Esophagus squamous epithelium (tissue), 5 donors: ENCODE measurements around the gene ANKRD34C. TPM values are rescaled to one million over a fixed set of nuclear protein-coding genes. Genes with fewer than 3 reads are reported as not detected.
A peak's percentile ranks its signal among the peaks of the same experiment; 100 is the strongest.

Experiments
- DNase-seq: peaks from one replicate; lab custom pipeline; 2025; lab: John Stamatoyannopoulos, UW
- H3K27ac ChIP-seq, 4 donors: fragments of 200-600 bp; sonication (generic); one replicate each; pipeline ENCODE4 v1.5.1; 2016 to 2019; ENCODE audit warnings: mild to moderate bottlenecking in 1 of 4
- H3K27me3 ChIP-seq, 4 donors: fragments of 200-600 bp; sonication (generic); 1 replicate in 3 of 4; 2 replicates in 1 of 4; pipeline versions ENCODE4 v1.5.1 to v1.6.0; 2017 to 2021; ENCODE audit warnings: antibody characterized with exemption in 1 of 4
- H3K36me3 ChIP-seq, 3 donors: fragments of 200-600 bp; sonication (generic); one replicate each; pipeline ENCODE4 v1.5.1; 2016 to 2019
- H3K4me1 ChIP-seq, 3 donors: fragments of 200-600 bp; sonication (generic); one replicate each; pipeline ENCODE4 v1.5.1; 2017 to 2019
- H3K4me3 ChIP-seq, 4 donors: fragments of 200-600 bp; sonication (generic); 1 replicate in 3 of 4; 2 replicates in 1 of 4; pipeline ENCODE4 v1.5.1; 2016 to 2019; ENCODE audit warnings: mild to moderate bottlenecking in 2 of 4, moderate library complexity in 1 of 4
- H3K9me3 ChIP-seq, 3 donors: fragments of 200-600 bp; sonication (generic); one replicate each; pipeline ENCODE4 v1.5.1; 2016 to 2019
- POLR2A ChIP-seq, 4 donors: fragments of 450-650 bp; IDR thresholded peaks; one replicate each; pipeline ENCODE4 v1.6.1; 2017; ENCODE audit warnings: antibody characterized with exemption in 4 of 4, mild to moderate bottlenecking in 4 of 4, moderate library complexity in 3 of 4
- WGBS, 2 donors: methylation state at CpG; one replicate each; pipeline ENCODE4 v1.1.5; 2018; 5-methylcytosine and 5-hydroxymethylcytosine counted together
- intact Hi-C: fragments of 100-400 bp; cut with DNase I; formaldehyde crosslinking; loops from one replicate; pipeline ENCODE4 v1.15.0; 2022
- total RNA-seq, 4 donors: library from RNA; depleted of rRNA; stranded (reverse); fragments of >200 nt; gene quantifications; one replicate each; pipeline ENCODE4 v1.1.0, GENCODE V29; 2016
- TF ChIP-seq, protein P1 (sequence below), 6 experiments: fragments of 450-650 bp in 4 of 6; fragments of 200-600 bp in 2 of 6; sonication (generic) in 2 of 6; IDR thresholded peaks; one replicate each; pipeline ENCODE4 v1.5.1; 2016 to 2019; ENCODE audit warnings: antibody characterized with exemption in 6 of 6, mild to moderate bottlenecking in 4 of 6, moderate library complexity in 4 of 6
- donor health status: DM: yes; HTN: yes; CAD: no.

ANKRD34C gene
- total RNA-seq, 4 donors from 2014 or later = not detected

DNA sequence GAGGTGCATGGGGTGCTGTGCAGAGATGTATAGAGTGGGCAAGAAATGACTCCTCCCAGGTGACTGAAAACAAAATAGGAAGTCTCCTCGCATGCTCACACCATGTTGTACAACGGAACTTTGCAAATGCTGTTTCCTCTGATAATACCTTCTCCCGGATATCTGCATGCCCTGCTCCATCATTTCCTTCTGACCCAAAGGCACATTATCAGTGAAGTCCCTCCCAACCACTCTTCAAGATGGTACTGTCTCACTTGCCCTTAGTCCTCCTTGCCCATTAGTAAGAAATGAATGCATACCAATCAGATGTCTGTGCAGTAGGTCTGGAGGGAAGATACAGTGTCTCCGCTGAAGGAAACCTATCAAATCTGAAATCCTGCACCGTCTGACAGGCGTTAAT is 40.4 kb downstream of the ANKRD34C start:
- no peaks in the 10 kb centered on the region for H3K27me3 ChIP-seq
- DNase-seq = no peak
- WGBS, 2 donors = 70 to 84% methylated on average over 6 of the region's 6 CpGs
- H3K9me3 ChIP-seq = no peaks in the 10 kb centered on the region
- no peak for TF ChIP-seq POLR2A (IDR thresholded peaks at IDR 0.05)
- TF ChIP-seq, protein P1, sequence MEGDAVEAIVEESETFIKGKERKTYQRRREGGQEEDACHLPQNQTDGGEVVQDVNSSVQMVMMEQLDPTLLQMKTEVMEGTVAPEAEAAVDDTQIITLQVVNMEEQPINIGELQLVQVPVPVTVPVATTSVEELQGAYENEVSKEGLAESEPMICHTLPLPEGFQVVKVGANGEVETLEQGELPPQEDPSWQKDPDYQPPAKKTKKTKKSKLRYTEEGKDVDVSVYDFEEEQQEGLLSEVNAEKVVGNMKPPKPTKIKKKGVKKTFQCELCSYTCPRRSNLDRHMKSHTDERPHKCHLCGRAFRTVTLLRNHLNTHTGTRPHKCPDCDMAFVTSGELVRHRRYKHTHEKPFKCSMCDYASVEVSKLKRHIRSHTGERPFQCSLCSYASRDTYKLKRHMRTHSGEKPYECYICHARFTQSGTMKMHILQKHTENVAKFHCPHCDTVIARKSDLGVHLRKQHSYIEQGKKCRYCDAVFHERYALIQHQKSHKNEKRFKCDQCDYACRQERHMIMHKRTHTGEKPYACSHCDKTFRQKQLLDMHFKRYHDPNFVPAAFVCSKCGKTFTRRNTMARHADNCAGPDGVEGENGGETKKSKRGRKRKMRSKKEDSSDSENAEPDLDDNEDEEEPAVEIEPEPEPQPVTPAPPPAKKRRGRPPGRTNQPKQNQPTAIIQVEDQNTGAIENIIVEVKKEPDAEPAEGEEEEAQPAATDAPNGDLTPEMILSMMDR (IDR thresholded peaks at IDR 0.05) = no peak
- H3K4me1 ChIP-seq = no peaks in the 10 kb centered on the region
- intact Hi-C loops = no loop called here
- no peak overlapping the region for H3K27ac ChIP-seq
- no peak overlapping the region for H3K4me3 ChIP-seq
- peaks cover 12 to 96% (median 13%) of the 10 kb centered on the region in 3 donors for H3K36me3 ChIP-seq

DNA sequence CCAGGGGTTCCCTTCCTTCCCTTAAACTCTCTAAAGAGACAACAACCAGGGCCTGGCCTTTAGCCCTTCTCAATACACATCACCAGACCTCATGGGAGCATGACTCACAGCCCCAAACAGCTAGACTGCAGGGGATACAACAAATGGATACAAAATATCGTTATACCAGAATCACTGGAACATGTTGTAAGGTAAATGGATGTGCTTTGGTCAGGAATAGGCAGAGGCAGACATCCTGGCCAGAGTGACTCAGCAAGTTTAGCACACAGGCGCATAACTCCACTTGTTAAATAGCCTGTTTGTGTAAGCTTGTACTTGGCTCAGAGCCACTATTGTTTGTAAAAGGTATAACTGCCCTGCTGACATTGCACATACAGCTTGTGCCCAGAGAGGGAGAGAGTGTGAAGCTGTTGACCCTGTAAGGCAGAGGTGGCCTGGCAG is 46.7 kb downstream of the ANKRD34C start:
- Histone ChIP-seq H3K27ac (peak overlapping the region in 2 of 4 donors; percentile 18 to 21), H3K27me3 (no peaks in the 10 kb centered on the region), H3K9me3 (peaks cover 0 to 4% (median 0%) of the 10 kb centered on the region in 3 donors), H3K4me1 (peaks cover 0 to 36% (median 3%) of the 10 kb centered on the region in 3 donors), H3K36me3 (peaks cover 0 to 51% (median 0%) of the 10 kb centered on the region in 3 donors), H3K4me3 (no peak overlapping the region)
- TF ChIP-seq, protein P1 (IDR thresholded peaks at IDR 0.05) = no peak
- TF ChIP-seq POLR2A (IDR thresholded peaks at IDR 0.05) = no peak
- no peak for DNase-seq
- 35 to 51% methylated on average over 2 of the region's 2 CpGs for WGBS, 2 donors
- intact Hi-C loops = no loop called here

Other genes starting within 250 kb of the ANKRD34C start
- under 1 TPM in 1 of 4 donors, not detected in 3; 0.23 TPM for gene RASGRF1, start 191.9 kb upstream of the ANKRD34C start, total RNA-seq
- gene TMED3, start 28.4 kb downstream of the ANKRD34C start, total RNA-seq = 100 to 1,000 TPM; 111 to 171 (median 141) TPM
- under 1 TPM; 0.03 to 0.38 (median 0.17) TPM for gene MINAR1, start 149.6 kb downstream of the ANKRD34C start, total RNA-seq